Tibial artery (tissue), 4 donors: ENCODE data around the gene TRPV4.

Experiments used
- DNase-seq, 2 donors: peaks; one replicate each; pipeline ENCODE4 v3.0.0-alpha.2; 2019
- H3K27ac ChIP-seq, 2 donors: fragments of 200-600 bp; sonication (generic) in 1 of 2; 1 replicate in 1 of 2; 2 replicates in 1 of 2; pipeline ENCODE4 v1.5.1; 2018 to 2019; ENCODE audit warnings: mild to moderate bottlenecking in 1 of 2
- H3K27me3 ChIP-seq, 2 donors: fragments of 200-600 bp; sonication (generic) in 1 of 2; one replicate each; pipeline versions ENCODE4 v1.5.1 to v1.6.0; 2016 to 2019
- H3K36me3 ChIP-seq, 3 donors: fragments of 200-600 bp; sonication (generic) in 2 of 3; one replicate each; pipeline ENCODE4 v1.5.1; 2016 to 2019; ENCODE audit warnings: mild to moderate bottlenecking in 2 of 3
- H3K4me1 ChIP-seq, 4 donors: fragments of 200-600 bp; sonication (generic) in 2 of 4; 1 replicate in 3 of 4; 2 replicates in 1 of 4; pipeline ENCODE4 v1.5.1; 2016 to 2019
- H3K4me3 ChIP-seq, 2 donors: fragments of 200-600 bp; sonication (generic) in 1 of 2; 1 replicate in 1 of 2; 2 replicates in 1 of 2; pipeline ENCODE4 v1.5.1; 2018 to 2019; ENCODE audit warnings: mild to moderate bottlenecking in 2 of 2
- H3K9me3 ChIP-seq, 3 donors: fragments of 200-600 bp; sonication (generic) in 1 of 3; one replicate each; pipeline ENCODE4 v1.5.1; 2016 to 2019
- CTCF ChIP-seq, 2 experiments: fragments of 200-600 bp in 1 of 2; fragments of 450-650 bp in 1 of 2; IDR thresholded peaks; one replicate each; pipeline ENCODE4 v1.5.1; 2017 to 2019; ENCODE audit warnings: antibody characterized with exemption in 2 of 2, mild to moderate bottlenecking in 1 of 2, moderate library complexity in 1 of 2
- intact Hi-C: fragments of 100-400 bp; cut with DNase I; formaldehyde crosslinking; loops from one replicate; pipeline ENCODE4 v1.15.0; 2023; ENCODE audit warnings: low total_unique reads

TRPV4 gene

GRCh38 chr12:109775172-109775881, 57.9 kb downstream of the TRPV4 start:
- peaks cover 0 to 7% (median 3%) of the 10 kb centered on the region in 4 donors for H3K4me1 ChIP-seq
- H3K4me3 ChIP-seq: no peak overlapping the region
- no peaks in the 10 kb centered on the region for H3K36me3 ChIP-seq
- intact Hi-C loops: loop anchor here (10.0 kb wide), 1 partner anchor 251 kb away; no protein-coding TSS in a partner anchor
- H3K27ac ChIP-seq: no peak overlapping the region
- peaks cover 0 to 34% of the 10 kb centered on the region in 2 donors for H3K27me3 ChIP-seq
- TF ChIP-seq CTCF (IDR thresholded peaks at IDR 0.05): peak; percentile 70 to 76
- peaks cover 0 to 12% (median 8%) of the 10 kb centered on the region in 3 donors for H3K9me3 ChIP-seq
- peak; percentile 53 to 72 for DNase-seq

GRCh38 chr12:109773384-109774011, 59.7 kb downstream of the TRPV4 start:
- Histone ChIP-seq H3K27ac (no peak overlapping the region), H3K4me3 (no peak overlapping the region), H3K27me3 (peaks cover 0 to 31% of the 10 kb centered on the region in 2 donors), H3K9me3 (peaks cover 0 to under 1% (median 0%) of the 10 kb centered on the region in 3 donors), H3K4me1 (peaks cover 0 to 7% (median 3%) of the 10 kb centered on the region in 4 donors), H3K36me3 (peaks cover 0 to 4% (median 0%) of the 10 kb centered on the region in 3 donors)
- DNase-seq: peak in 1 of 2 donors; percentile 48
- no peak for TF ChIP-seq CTCF (IDR thresholded peaks at IDR 0.05)
- intact Hi-C loops: loop anchor here (2.0 to 10.0 kb wide), 2 partner anchors 177 to 249 kb away; no protein-coding TSS in a partner anchor

GRCh38 chr12:109772622-109773321, 60.4 kb downstream of the TRPV4 start:
- Histone ChIP-seq H3K9me3 (no peaks in the 10 kb centered on the region), H3K36me3 (peaks cover 0 to 7% (median 0%) of the 10 kb centered on the region in 3 donors), H3K27me3 (peaks cover 0 to 31% of the 10 kb centered on the region in 2 donors), H3K27ac (no peak overlapping the region), H3K4me3 (no peak overlapping the region), H3K4me1 (peaks cover 0 to 7% (median 3%) of the 10 kb centered on the region in 4 donors)
- no peak for TF ChIP-seq CTCF (IDR thresholded peaks at IDR 0.05)
- peak in 1 of 2 donors; percentile 42 for DNase-seq
- intact Hi-C loops: loop anchor here (2.0 to 10.0 kb wide), 2 partner anchors 176 to 248 kb away; no protein-coding TSS in a partner anchor

GRCh38 chr12:109771746-109772621, 61.2 kb downstream of the TRPV4 start:
- H3K9me3 ChIP-seq: no peaks in the 10 kb centered on the region
- intact Hi-C loops: loop anchor here (2.0 to 10.0 kb wide), 2 partner anchors 175 to 247 kb away; no protein-coding TSS in a partner anchor
- DNase-seq: peak in 1 of 2 donors; percentile 51
- peaks cover 0 to 7% (median 0%) of the 10 kb centered on the region in 3 donors for H3K36me3 ChIP-seq
- no peak for TF ChIP-seq CTCF (IDR thresholded peaks at IDR 0.05)
- H3K4me3 ChIP-seq: no peak overlapping the region
- H3K27me3 ChIP-seq: peaks cover 0 to 31% of the 10 kb centered on the region in 2 donors
- H3K4me1 ChIP-seq: peaks cover 0 to 7% (median 3%) of the 10 kb centered on the region in 4 donors
- no peak overlapping the region for H3K27ac ChIP-seq
